Measurements from ENCODE around the gene TMEM126B.

Gene TMEM126B

GRCh38 chr11:85661972-85662664, 33.7 kb downstream of the TMEM126B start:
- DNase-seq (ENCODE audit: extremely low spot score): no peak
- CTCF ChIA-PET: no interaction called here
- no peak for TF ChIP-seq CTCF (IDR thresholded peaks at IDR 0.05; ENCODE audit: control extremely low read depth, extremely low read depth, low read depth, missing control alignments)
- POLR2A ChIA-PET: no interaction called here

- POLR2A ChIA-PET: interaction anchor here (0.7 to 2.7 kb wide), 2 partner anchors 16 to 17 kb away, joined by 4 to 11 read pairs; partner anchors contain the start of gene TMEM126A
- CTCF ChIA-PET: interaction anchor here (1.0 to 2.9 kb wide), 7 partner anchors 8 to 32 kb away, joined by 3 to 27 read pairs (median 4); partner anchors contain the start of gene TMEM126A
- DNase-seq (ENCODE audit: extremely low spot score): no peak
- no peak for TF ChIP-seq CTCF (IDR thresholded peaks at IDR 0.05; ENCODE audit: control extremely low read depth, extremely low read depth, low read depth, missing control alignments)
Observed at GRCh38 chr11:85663080-85663752, 34.8 kb downstream of the TMEM126B start.

GRCh38 chr11:85663753-85664614, 35.6 kb downstream of the TMEM126B start:
- ChIA-PET CTCF (interaction anchor here (1.0 to 2.9 kb wide), 11 partner anchors 9 to 36 kb away, joined by 3 to 27 read pairs (median 4); partner anchors contain the start of genes TMEM126A and TMEM126B), POLR2A (interaction anchor here (0.6 to 2.7 kb wide), 2 partner anchors 15 to 16 kb away, joined by 8 to 11 read pairs; partner anchors contain the start of gene TMEM126A)
- DNase-seq (ENCODE audit: extremely low spot score): peak; percentile 82
- TF ChIP-seq CTCF (IDR thresholded peaks at IDR 0.05; ENCODE audit: control extremely low read depth, extremely low read depth, low read depth, missing control alignments): peak; percentile 51

- POLR2A ChIA-PET: interaction anchor here (0.6 to 2.7 kb wide), 2 partner anchors 16 to 17 kb away, joined by 8 to 11 read pairs; partner anchors contain the start of gene TMEM126A
- CTCF ChIA-PET: interaction anchor here (0.6 to 2.9 kb wide), 7 partner anchors 12 to 37 kb away, joined by 3 to 27 read pairs (median 4); partner anchors contain the start of genes TMEM126A and TMEM126B
- no peak for TF ChIP-seq CTCF (IDR thresholded peaks at IDR 0.05; ENCODE audit: control extremely low read depth, extremely low read depth, low read depth, missing control alignments)
- peak; percentile 93 for DNase-seq (ENCODE audit: extremely low spot score)
Observed at GRCh38 chr11:85664615-85665481, 36.5 kb downstream of the TMEM126B start, which contains the start of gene CREBZF. Gene CREBZF (minus strand): TSS chr11:85665129. CDS start chr11:85664875, 254 bp downstream.

GRCh38 chr11:85665733-85666132, 37.3 kb downstream of the TMEM126B start:
- no peak for TF ChIP-seq CTCF (IDR thresholded peaks at IDR 0.05; ENCODE audit: control extremely low read depth, extremely low read depth, low read depth, missing control alignments)
- ChIA-PET CTCF (no interaction called here), POLR2A (no interaction called here)
- DNase-seq (ENCODE audit: extremely low spot score): no peak

Data from GM10248 (cell line).